ENCODE data around the gene COL16A1. TPM values are rescaled to one million over a fixed set of nuclear protein-coding genes. Genes with fewer than 3 reads are reported as not detected.

Gene COL16A1
- total RNA-seq, 4 donors from 2014 or later, result 76.5 to 292 (median 177) TPM

GRCh38 chr1:31690921-31691320, 12.9 kb downstream of the COL16A1 start:
- TF ChIP-seq CTCF (IDR thresholded peaks at IDR 0.05) (no peak), POLR2A (IDR thresholded peaks at IDR 0.05) (no peak)
- H3K4me1 ChIP-seq, result no peaks in the 10 kb centered on the region
- H3K36me3 ChIP-seq, result no peaks in the 10 kb centered on the region
- no peak for DNase-seq
- H3K27me3 ChIP-seq, result no peaks in the 10 kb centered on the region
- intact Hi-C loops (cut with DNase I; ENCODE audit: low total_unique reads), result no loop called here
- H3K4me3 ChIP-seq, result no peak overlapping the region
- H3K9me3 ChIP-seq, result no peaks in the 10 kb centered on the region
- H3K27ac ChIP-seq, result no peak overlapping the region

- Histone ChIP-seq H3K36me3 (no peaks in the 10 kb centered on the region), H3K4me3 (no peak overlapping the region), H3K27me3 (no peaks in the 10 kb centered on the region), H3K9me3 (no peaks in the 10 kb centered on the region), H3K27ac (no peak overlapping the region), H3K4me1 (no peaks in the 10 kb centered on the region)
- DNase-seq, result no peak
- intact Hi-C loops (cut with DNase I; ENCODE audit: low total_unique reads), result no loop called here
- TF ChIP-seq CTCF (IDR thresholded peaks at IDR 0.05) (no peak), POLR2A (IDR thresholded peaks at IDR 0.05) (no peak)
These were observed 14.0 kb downstream of the COL16A1 start for GRCh38 chr1:31689854-31690253.

GRCh38 chr1:31689379-31689778, 14.4 kb downstream of the COL16A1 start:
- intact Hi-C loops (cut with DNase I; ENCODE audit: low total_unique reads), result no loop called here
- H3K27ac ChIP-seq, result no peak overlapping the region
- no peaks in the 10 kb centered on the region for H3K27me3 ChIP-seq
- DNase-seq, result no peak
- H3K4me3 ChIP-seq, result no peak overlapping the region
- TF ChIP-seq CTCF (IDR thresholded peaks at IDR 0.05), result no peak
- no peak for TF ChIP-seq POLR2A (IDR thresholded peaks at IDR 0.05)
- H3K36me3 ChIP-seq, result no peaks in the 10 kb centered on the region
- H3K4me1 ChIP-seq, result no peaks in the 10 kb centered on the region
- no peaks in the 10 kb centered on the region for H3K9me3 ChIP-seq

- Histone ChIP-seq H3K9me3 (no peaks in the 10 kb centered on the region), H3K4me3 (no peak overlapping the region), H3K36me3 (no peaks in the 10 kb centered on the region), H3K4me1 (no peaks in the 10 kb centered on the region), H3K27ac (no peak overlapping the region), H3K27me3 (no peaks in the 10 kb centered on the region)
- intact Hi-C loops (cut with DNase I; ENCODE audit: low total_unique reads), result no loop called here
- DNase-seq, result no peak
- no peak for TF ChIP-seq POLR2A (IDR thresholded peaks at IDR 0.05)
- TF ChIP-seq CTCF (IDR thresholded peaks at IDR 0.05), result no peak
These were observed 15.4 kb downstream of the COL16A1 start for GRCh38 chr1:31688233-31688918.

- no peaks in the 10 kb centered on the region for H3K36me3 ChIP-seq
- TF ChIP-seq POLR2A (IDR thresholded peaks at IDR 0.05) (no peak), CTCF (IDR thresholded peaks at IDR 0.05) (no peak)
- intact Hi-C loops (cut with DNase I; ENCODE audit: low total_unique reads), result no loop called here
- no peak overlapping the region for H3K27ac ChIP-seq
- H3K4me3 ChIP-seq, result no peak overlapping the region
- H3K27me3 ChIP-seq, result no peaks in the 10 kb centered on the region
- DNase-seq, result no peak
- H3K4me1 ChIP-seq, result no peaks in the 10 kb centered on the region
- H3K9me3 ChIP-seq, result no peaks in the 10 kb centered on the region
These were observed 16.2 kb downstream of the COL16A1 start for GRCh38 chr1:31687601-31688000.

Data from uterus (tissue), 4 donors.